Motor neuron (in vitro differentiated cells): Measurements from ENCODE around the gene JOSD2. TPM values are rescaled to one million over a fixed set of nuclear protein-coding genes. Genes with fewer than 3 reads are reported as not detected.

Experiments
- ATAC-seq, 8 experiments: fragments of 200-7000 bp; cut with Tn5 transposase; replicated peaks in 6 of 8; 2 replicates each; pipeline ENCODE4 v1.8.0; 2021; ENCODE audit warnings: mild to moderate bottlenecking in 8 of 8, moderate library complexity in 8 of 8
- H3K27ac ChIP-seq, 2 donors: fragments of 250-450 bp; sonication (Bioruptor Pico); 2 replicates each; pipeline ENCODE4 v1.9.0; 2021; ENCODE audit warnings: antibody characterized with exemption in 2 of 2, mild to moderate bottlenecking in 2 of 2, moderate library complexity in 1 of 2
- H3K4me1 ChIP-seq, 2 donors: fragments of 250-450 bp; sonication (Bioruptor Pico); replicated peaks in 1 of 2; 2 replicates each; pipeline ENCODE4 v1.6.1; 2021; ENCODE audit warnings: antibody characterized with exemption in 2 of 2, mild to moderate bottlenecking in 2 of 2, moderate library complexity in 1 of 2
- H3K4me3 ChIP-seq, 5 donors: fragments of 250-450 bp; sonication (Bioruptor Pico); 2 replicates each; pipeline ENCODE4 v1.9.0; 2021; ENCODE audit warnings: antibody characterized with exemption in 5 of 5, mild to moderate bottlenecking in 5 of 5, moderate library complexity in 4 of 5
- WGBS, 10 experiments: fragments of 450-650 bp; shearing (Covaris generic); methylation state at CpG; one replicate each; pipeline ENCODE4 v1.0.0; 2022; 5-methylcytosine and 5-hydroxymethylcytosine counted together
- in situ Hi-C, 9 experiments: fragments of 400-800 bp; cut with MboI; loops; one replicate each; pipeline ENCODE4 v1.15.0; 2021; ENCODE audit warnings: low sequenced_read_pairs in 9 of 9, low pct_unique_long_range_greater_than_20kb in 2 of 9; ENCODE audit not compliant: unreplicated experiment in 9 of 9
- total RNA-seq, 8 experiments: library from RNA; unstranded; fragments of 300-600 nt; gene quantifications; 2 replicates each; pipeline versions ENCODE4 v1.2.3 to v1.2.4, GENCODE V29; 2022

Gene JOSD2
- total RNA-seq, 8 experiments from 2014 or later: 3.9 to 40.5 (median 11.3) TPM

- ATAC-seq: no peak
- H3K4me1 ChIP-seq: peaks cover 19 to 33% of the 10 kb centered on the region in 2 donors
- in situ Hi-C loops: no loop called here
- WGBS, 10 experiments: 0 to 86% (median 55%) methylated on average over 1 to 5 of the region's 7 CpGs; no CpG with 5 or more reads in 2 of the 10 experiments
- H3K4me3 ChIP-seq: no peak overlapping the region
- H3K27ac ChIP-seq: no peak overlapping the region
These were observed 16.6 kb downstream of the JOSD2 start for GRCh38 chr19:50494186-50495019.

- H3K27ac ChIP-seq: no peak overlapping the region
- peaks cover 19 to 33% of the 10 kb centered on the region in 2 donors for H3K4me1 ChIP-seq
- in situ Hi-C loops: no loop called here
- WGBS, 10 experiments: no CpG with 5 or more reads among the region's 8 CpGs
- no peak for ATAC-seq
- no peak overlapping the region for H3K4me3 ChIP-seq
These were observed 17.8 kb downstream of the JOSD2 start for GRCh38 chr19:50493171-50493570.

- WGBS, 10 experiments: 11 to 40% methylated on average over 1 to 3 of the region's 12 CpGs; no CpG with 5 or more reads in 8 of the 10 experiments
These were observed 18.5 kb downstream of the JOSD2 start for GRCh38 chr19:50492303-50493052.

GRCh38 chr19:50490991-50491472, 20.0 kb downstream of the JOSD2 start:
- peak in 5 of 8 experiments; percentile 64 to 84 (median 78) for ATAC-seq
- in situ Hi-C loops: no loop called here
- 4 to 100% (median 55%) methylated on average over 1 to 11 of the region's 26 CpGs; no CpG with 5 or more reads in 2 of the 10 experiments for WGBS, 10 experiments
- H3K27ac ChIP-seq: peak overlapping the region in 1 of 2 donors; percentile 64
- H3K4me3 ChIP-seq: no peak overlapping the region
- H3K4me1 ChIP-seq: peaks cover 16 to 21% of the 10 kb centered on the region in 2 donors

More at GRCh38 chr19:50492303-50493052, 18.5 kb downstream of the JOSD2 start:
- peaks cover 19 to 33% of the 10 kb centered on the region in 2 donors for H3K4me1 ChIP-seq
- in situ Hi-C loops: no loop called here
- no peak overlapping the region for H3K27ac ChIP-seq
- H3K4me3 ChIP-seq: no peak overlapping the region
- peak; percentile 28 to 78 (median 58) for ATAC-seq

- ATAC-seq: no peak
- Histone ChIP-seq H3K27ac (peak overlapping the region in 1 of 2 donors; percentile 64), H3K4me1 (peaks cover 16 to 21% of the 10 kb centered on the region in 2 donors), H3K4me3 (no peak overlapping the region)
- in situ Hi-C loops: no loop called here
- 63 to 100% (median 82%) methylated on average over 1 to 13 of the region's 18 CpGs; no CpG with 5 or more reads in 3 of the 10 experiments for WGBS, 10 experiments
These were observed 20.6 kb downstream of the JOSD2 start for GRCh38 chr19:50490411-50490811.

GRCh38 chr19:50489461-50490011, 21.5 kb downstream of the JOSD2 start:
- Histone ChIP-seq H3K4me3 (no peak overlapping the region), H3K4me1 (peaks cover 16 to 21% of the 10 kb centered on the region in 2 donors), H3K27ac (no peak overlapping the region)
- 23 to 53% (median 40%) methylated on average over 2 to 15 of the region's 24 CpGs; no CpG with 5 or more reads in 2 of the 10 experiments for WGBS, 10 experiments
- in situ Hi-C loops: no loop called here
- no peak for ATAC-seq

GRCh38 chr19:50488389-50489194, 22.4 kb downstream of the JOSD2 start:
- peaks cover 16 to 21% of the 10 kb centered on the region in 2 donors for H3K4me1 ChIP-seq
- in situ Hi-C loops: no loop called here
- H3K27ac ChIP-seq: no peak overlapping the region
- H3K4me3 ChIP-seq: no peak overlapping the region
- ATAC-seq: no peak
- WGBS, 10 experiments: 7 to 65% (median 37%) methylated on average over 3 to 11 of the region's 13 CpGs; no CpG with 5 or more reads in 3 of the 10 experiments

GRCh38 chr19:50486823-50487515, 24.0 kb downstream of the JOSD2 start:
- no peak overlapping the region for H3K4me3 ChIP-seq
- peaks cover 12 to 16% of the 10 kb centered on the region in 2 donors for H3K4me1 ChIP-seq
- H3K27ac ChIP-seq: no peak overlapping the region
- 19 to 100% (median 67%) methylated on average over 3 to 11 of the region's 18 CpGs; no CpG with 5 or more reads in 1 of the 10 experiments for WGBS, 10 experiments
- ATAC-seq: peak in 1 of 8 experiments; percentile 27
- in situ Hi-C loops: no loop called here

GRCh38 chr19:50485284-50485955, 25.6 kb downstream of the JOSD2 start:
- no peak for ATAC-seq
- Histone ChIP-seq H3K4me1 (peaks cover 0 to under 1% of the 10 kb centered on the region in 2 donors), H3K4me3 (no peak overlapping the region), H3K27ac (no peak overlapping the region)
- 52 to 100% (median 83%) methylated on average over 1 to 5 of the region's 10 CpGs; no CpG with 5 or more reads in 6 of the 10 experiments for WGBS, 10 experiments
- in situ Hi-C loops: no loop called here

- in situ Hi-C loops: no loop called here
- no peaks in the 10 kb centered on the region for H3K4me1 ChIP-seq
- no peak overlapping the region for H3K27ac ChIP-seq
- WGBS, 10 experiments: 28 to 100% (median 70%) methylated on average over 2 to 4 of the region's 10 CpGs; no CpG with 5 or more reads in 5 of the 10 experiments
- no peak for ATAC-seq
- H3K4me3 ChIP-seq: no peak overlapping the region
These were observed 28.1 kb downstream of the JOSD2 start for GRCh38 chr19:50482916-50483315.

GRCh38 chr19:50482271-50482855, 28.6 kb downstream of the JOSD2 start:
- 57 to 80% methylated on average over 1 to 2 of the region's 16 CpGs; no CpG with 5 or more reads in 8 of the 10 experiments for WGBS, 10 experiments
- Histone ChIP-seq H3K4me1 (peaks cover under 1 to 5% of the 10 kb centered on the region in 2 donors), H3K4me3 (no peak overlapping the region), H3K27ac (no peak overlapping the region)
- no peak for ATAC-seq
- in situ Hi-C loops: no loop called here
